K562 (cell line): ENCODE data around the gene CYS1. TPM values are rescaled to one million over a fixed set of nuclear protein-coding genes. Genes with fewer than 3 reads are reported as not detected.
A peak's percentile ranks its signal among the peaks of the same experiment; 100 is the strongest.

Experiments
- ARNT ChIP-seq, 2 experiments: fragments of 450-650 bp; IDR thresholded peaks; 2 replicates each; pipeline ENCODE4 v1.6.1; 2016; ENCODE audit warnings: mild to moderate bottlenecking in 1 of 2
- ATF1 ChIP-seq, 2 experiments: fragments of 450-650 bp in 1 of 2; IDR thresholded peaks; 2 replicates each; pipeline ENCODE4 v1.6.1; 2016; ENCODE audit warnings: missing compliant biosample characterization in 1 of 2, missing genetic modification characterization in 1 of 2
- CXXC5 ChIP-seq: fragments of 250-450 bp; sonication (Bioruptor Pico); IDR thresholded peaks from 2 replicates; pipeline ENCODE4 v1.8.0; 2022; ENCODE audit warnings: inconsistent platforms, mild to moderate bottlenecking, moderate library complexity
- ETV1 ChIP-seq: fragments of 450-650 bp; conservative IDR thresholded peaks from 2 replicates; pipeline ENCODE4 v1.6.1; 2016; ENCODE audit warnings: missing genetic modification characterization, control low read depth, low read depth, missing compliant biosample characterization
- GABPB1 ChIP-seq: sonication (generic); formaldehyde crosslinking; IDR thresholded peaks from 2 replicates; pipeline ENCODE4 v1.8.0; 2022; ENCODE audit warnings: mild to moderate bottlenecking, missing genetic modification reagents
- GATA2 ChIP-seq: sonication (generic); formaldehyde crosslinking; IDR thresholded peaks from 2 replicates; pipeline ENCODE4 v1.4.0; 2020; ENCODE audit warnings: mild to moderate bottlenecking, missing genetic modification reagents
- HNRNPUL1 ChIP-seq: fragments of 200-400 bp; formaldehyde crosslinking; IDR thresholded peaks from 2 replicates; pipeline ENCODE4 v1.6.1; 2017; ENCODE audit warnings: low read length
- IRF1 ChIP-seq: sonication (generic); formaldehyde crosslinking; IDR thresholded peaks from 2 replicates; pipeline ENCODE4 v1.8.0; 2022; ENCODE audit warnings: missing genetic modification reagents, mild to moderate bottlenecking, borderline replicate concordance
- MAX ChIP-seq: sonication (generic); formaldehyde crosslinking; IDR thresholded peaks from 2 replicates; pipeline ENCODE4 v1.9.0; 2022; ENCODE audit warnings: mild to moderate bottlenecking, missing genetic modification reagents
- TFAP4 ChIP-seq: sonication (generic); formaldehyde crosslinking; IDR thresholded peaks from 2 replicates; pipeline ENCODE4 v1.8.0; 2022; ENCODE audit warnings: missing genetic modification reagents, mild to moderate bottlenecking, moderate library complexity, borderline replicate concordance
- TSC22D4 ChIP-seq: fragments of 450-650 bp; IDR thresholded peaks from 2 replicates; pipeline ENCODE4 v1.6.1; 2016; ENCODE audit warnings: missing genetic modification characterization, missing biosample characterization, control low read depth
- ZBTB2 ChIP-seq: fragments of 450-650 bp; IDR thresholded peaks from 2 replicates; pipeline ENCODE4 v1.6.1; 2016; ENCODE audit warnings: antibody characterized with exemption
- ZNF133 ChIP-seq: fragments of 250-450 bp; sonication (Bioruptor Pico); IDR thresholded peaks from 2 replicates; pipeline ENCODE4 v1.4.0; 2020; ENCODE audit warnings: mild to moderate bottlenecking
- ZNF280B ChIP-seq: fragments of 250-450 bp; sonication (Bioruptor Pico); IDR thresholded peaks from 2 replicates; pipeline ENCODE4 v1.5.1; 2021; ENCODE audit warnings: mild to moderate bottlenecking
- ZNF3 ChIP-seq: fragments of 250-450 bp; sonication (Bioruptor Pico); IDR thresholded peaks from 2 replicates; pipeline ENCODE4 v1.5.0; 2021; ENCODE audit warnings: mild to moderate bottlenecking, moderate library complexity
- ZNF518B ChIP-seq: fragments of 250-450 bp; sonication (Bioruptor Pico); IDR thresholded peaks from 2 replicates; pipeline ENCODE4 v1.5.0; 2021; ENCODE audit warnings: mild to moderate bottlenecking, moderate library complexity
- ZNF584 ChIP-seq: fragments of 200-800 bp; sonication (Bioruptor generic); IDR thresholded peaks from 2 replicates; pipeline ENCODE4 v1.6.1; 2016; ENCODE audit warnings: low read depth, mild to moderate bottlenecking, missing genetic modification characterization, missing compliant biosample characterization
- ZNF75A ChIP-seq: fragments of 450-650 bp; formaldehyde crosslinking; IDR thresholded peaks from 2 replicates; pipeline ENCODE4 v1.4.0; 2020; ENCODE audit warnings: mild to moderate bottlenecking
- ZNF77 ChIP-seq: fragments of 250-450 bp; sonication (Bioruptor Pico); IDR thresholded peaks from 2 replicates; pipeline ENCODE4 v1.5.0; 2020
- polyA plus RNA-seq, 8 experiments: library from polyadenylated mRNA; depleted of rRNA in 4 of 8; stranded (reverse) in 5 of 8; unstranded in 3 of 8; fragments of >200 nt; fragmentation: Nextera tagmentation in 2 of 8; fragmentation: Illumina TruSeq in 1 of 8; extraction: Ambion mirVana in 2 of 8; extraction: Trizol in 1 of 8; gene quantifications; 2 replicates each; pipeline versions ENCODE4 v1.2.1 to v1.2.3, GENCODE V29; 2011 to 2014; ENCODE audit warnings: inconsistent platforms in 1 of 8, missing spikeins in 1 of 8
- total RNA-seq, 7 experiments: library from RNA; depleted of rRNA in 6 of 7; stranded (reverse); fragments of >200 nt in 6 of 7; fragmentation: Illumina TruSeq in 2 of 7; extraction: Trizol in 2 of 7; gene quantifications; 2 replicates each; pipeline versions ENCODE4 v1.2.1 to v1.2.3, GENCODE V29; 2011 to 2021; ENCODE audit warnings: low replicate concordance in 1 of 7

The CYS1 gene
- total and polyA plus RNA-seq, 9 of the 15 experiments (the other 6 are each of a cell fraction or from before 2014, with no cell fraction given), result 0.11 to 0.13 TPM; not detected in 7

GRCh38 chr2:10042301-10043161 lies 37.7 kb downstream of the CYS1 start (continued):
- TF ChIP-seq HNRNPUL1 (no peak), ARNT (IDR thresholded peaks at IDR 0.05) (no peak), MAX (no peak), ZNF518B (no peak), ZNF280B (CRISPR knock-in tag) (no peak), ETV1 (tag) (peak; percentile 70), TSC22D4 (tag) (no peak), ZNF133 (no peak), GATA2 (CRISPR knock-in tag) (no peak), ZNF3 (no peak), ATF1 (CRISPR knock-in tag; IDR thresholded peaks at IDR 0.05) (no peak), ATF1 (tag; IDR thresholded peaks at IDR 0.05) (0 out of 2 replicates have a peak, but pooled peaks have one; percentile 14), ZNF584 (CRISPR knock-in tag) (no peak), GABPB1 (no peak; the same call in 1 of the 2 replicates), IRF1 (CRISPR knock-in tag) (no peak), CXXC5 (CRISPR knock-in tag) (no peak; the same call in none of the 2 replicates), ZNF75A (CRISPR knock-in tag) (0 out of 2 replicates have a peak, but pooled peaks have one; percentile 18), ZBTB2 (no peak), TFAP4 (CRISPR knock-in tag) (0 out of 2 replicates have a peak, but pooled peaks have one; percentile 13), ZNF77 (CRISPR knock-in tag) (no peak)
